BE2C (cell line): ENCODE results near the gene DSC3.

Source experiments
- DNase-seq: peaks from one replicate; pipeline ENCODE4 v3.0.0-alpha.2; 2020
- H3K27me3 ChIP-seq: fragments of 250-450 bp; sonication (Bioruptor Pico); 2 replicates; pipeline ENCODE4 v1.5.1; 2020; ENCODE audit warnings: mild to moderate bottlenecking
- H3K36me3 ChIP-seq: fragments of 250-450 bp; sonication (Bioruptor Pico); 2 replicates; pipeline ENCODE4 v1.5.1; 2020; ENCODE audit warnings: mild to moderate bottlenecking
- H3K4me1 ChIP-seq: fragments of 250-450 bp; sonication (Bioruptor Pico); 2 replicates; pipeline ENCODE4 v1.5.1; 2020
- H3K4me3 ChIP-seq: 2 replicates; pipeline ENCODE4 v1.5.1; 2011; ENCODE audit warnings: low read depth, low read length
- H3K9me3 ChIP-seq: fragments of 250-450 bp; sonication (Bioruptor Pico); 2 replicates; pipeline ENCODE4 v1.5.1; 2020
- CTCF ChIP-seq: IDR thresholded peaks from 2 replicates; pipeline ENCODE4 v1.5.1; 2012; ENCODE audit warnings: mild to moderate bottlenecking, low read depth, low read length

DSC3 gene

GRCh38 chr18:31010601-31011000 is 31.9 kb downstream of the DSC3 start:
- no peaks in the 10 kb centered on the region for H3K27me3 ChIP-seq
- H3K4me3 ChIP-seq: no peak overlapping the region
- TF ChIP-seq CTCF: no peak
- no peaks in the 10 kb centered on the region for H3K9me3 ChIP-seq
- H3K4me1 ChIP-seq: no peaks in the 10 kb centered on the region
- DNase-seq: no peak
- no peaks in the 10 kb centered on the region for H3K36me3 ChIP-seq

- Histone ChIP-seq H3K9me3 (no peaks in the 10 kb centered on the region), H3K4me3 (no peak overlapping the region), H3K4me1 (no peaks in the 10 kb centered on the region), H3K36me3 (no peaks in the 10 kb centered on the region), H3K27me3 (no peaks in the 10 kb centered on the region)
- no peak for TF ChIP-seq CTCF
- no peak for DNase-seq
Observed at GRCh38 chr18:30999887-31000628, 42.5 kb downstream of the DSC3 start.

- H3K4me3 ChIP-seq: no peak overlapping the region
- no peaks in the 10 kb centered on the region for H3K27me3 ChIP-seq
- no peaks in the 10 kb centered on the region for H3K4me1 ChIP-seq
- no peaks in the 10 kb centered on the region for H3K9me3 ChIP-seq
- H3K36me3 ChIP-seq: no peaks in the 10 kb centered on the region
- no peak for TF ChIP-seq CTCF
- no peak for DNase-seq
Observed at GRCh38 chr18:30999186-30999585, 43.4 kb downstream of the DSC3 start.

GRCh38 chr18:30997223-30997622 is 45.3 kb downstream of the DSC3 start:
- H3K9me3 ChIP-seq: no peaks in the 10 kb centered on the region
- no peak for TF ChIP-seq CTCF
- no peaks in the 10 kb centered on the region for H3K27me3 ChIP-seq
- no peak for DNase-seq
- H3K36me3 ChIP-seq: no peaks in the 10 kb centered on the region
- H3K4me3 ChIP-seq: no peak overlapping the region
- no peaks in the 10 kb centered on the region for H3K4me1 ChIP-seq

GRCh38 chr18:30992231-30992630 is 50.3 kb downstream of the DSC3 start:
- no peak for DNase-seq

More at GRCh38 chr18:30992231-30992630, 50.3 kb downstream of the DSC3 start:
- no peak for TF ChIP-seq CTCF
- H3K9me3 ChIP-seq: no peaks in the 10 kb centered on the region
- no peaks in the 10 kb centered on the region for H3K36me3 ChIP-seq
- H3K4me1 ChIP-seq: no peaks in the 10 kb centered on the region
- H3K4me3 ChIP-seq: no peak overlapping the region
- H3K27me3 ChIP-seq: no peaks in the 10 kb centered on the region
